GM21576 (cell line): ENCODE measurements around the gene PTPN4.
A peak's percentile ranks its signal among the peaks of the same experiment; 100 is the strongest.

ENCODE experiments used
- ATAC-seq: cut with Tn5 transposase; IDR thresholded peaks from one replicate; pipeline ENCODE4 v1.9.1; 2021; ENCODE audit warnings: mild to moderate bottlenecking, moderate library complexity; ENCODE audit not compliant: unreplicated experiment

Gene PTPN4

GRCh38 chr2:119852214-119852613, 92.5 kb downstream of the PTPN4 start:
- no peak for ATAC-seq

DNA sequence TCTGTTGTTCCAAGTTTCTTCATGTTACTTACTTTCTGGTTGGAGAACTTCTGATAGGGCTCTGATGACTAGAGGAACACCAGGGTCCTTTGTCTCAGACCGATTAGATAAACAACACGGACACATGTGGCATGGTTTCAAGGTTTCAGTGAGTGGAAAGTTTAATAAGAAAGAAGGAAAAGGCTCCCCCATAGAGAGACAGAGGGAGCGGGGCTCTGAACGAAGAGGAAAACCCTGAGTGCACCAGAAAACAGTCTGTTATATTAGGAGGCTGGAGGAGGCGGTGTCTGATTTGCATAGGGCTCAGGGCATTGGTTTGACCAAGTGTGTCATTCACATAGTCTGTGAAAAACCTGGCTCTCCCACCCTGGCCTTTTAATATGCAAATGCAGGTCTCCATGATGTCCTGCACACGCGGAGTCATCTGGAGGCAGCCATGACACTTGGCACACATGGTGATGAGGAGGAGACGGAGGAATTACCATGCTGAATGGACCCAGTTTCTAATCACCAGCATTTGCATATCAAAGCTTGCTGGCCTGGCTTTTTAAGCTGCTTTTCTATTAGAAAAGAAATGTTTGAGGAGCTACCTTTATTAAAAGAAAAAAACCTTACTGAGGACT, 94.2 kb downstream of the PTPN4 start:
- no peak for ATAC-seq

DNA sequence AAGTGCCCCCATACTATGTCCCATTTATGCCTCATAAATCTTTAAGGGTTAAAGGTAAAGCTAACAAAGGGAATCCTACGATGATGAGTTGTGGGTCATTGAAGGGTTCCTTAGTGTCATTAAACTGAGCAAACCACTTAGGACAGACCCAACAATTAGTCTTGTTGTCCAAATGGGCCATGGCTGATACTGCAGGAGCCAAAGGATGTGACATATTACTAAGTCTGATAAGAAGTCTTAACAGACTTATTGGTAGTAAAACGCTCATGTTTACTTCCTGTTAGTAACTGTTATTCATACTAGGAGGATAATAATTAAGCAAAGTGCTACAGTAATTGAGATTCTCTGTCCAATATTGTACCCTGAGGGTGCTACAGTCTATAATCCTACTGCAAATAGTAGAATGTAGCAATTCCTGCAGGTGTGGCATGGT, 96.8 kb downstream of the PTPN4 start:
- ATAC-seq: no peak

- ATAC-seq: no peak
These were observed 98.0 kb downstream of the PTPN4 start for GRCh38 chr2:119857742-119858141.

- no peak for ATAC-seq
These were observed 99.8 kb downstream of the PTPN4 start for GRCh38 chr2:119859528-119859927.

GRCh38 chr2:119860924-119861323, 101.2 kb downstream of the PTPN4 start:
- ATAC-seq: peak; percentile 36

GRCh38 chr2:119862127-119862889, 102.6 kb downstream of the PTPN4 start:
- peak; percentile 83 for ATAC-seq

GRCh38 chr2:119864318-119864717, 104.6 kb downstream of the PTPN4 start:
- peak; percentile 49 for ATAC-seq

DNA sequence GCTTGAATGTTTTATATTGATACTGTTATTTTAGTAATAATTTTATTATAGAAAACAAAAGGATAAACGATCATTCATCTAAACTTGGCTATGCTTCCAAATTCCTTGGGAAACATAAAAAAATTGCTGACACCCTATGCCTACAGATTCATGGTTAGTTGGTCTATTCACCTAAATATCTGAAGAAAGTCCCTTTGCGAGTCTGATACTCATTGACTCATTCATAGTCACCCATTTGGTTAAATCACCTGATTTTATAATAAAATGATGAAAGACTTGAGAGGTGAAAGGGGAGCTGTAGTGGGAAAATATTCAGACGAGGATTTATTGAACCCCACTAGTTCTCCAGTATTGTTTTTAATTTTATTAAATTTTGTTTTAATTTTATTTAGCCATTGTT, 112.0 kb downstream of the PTPN4 start:
- ATAC-seq: no peak

GRCh38 chr2:119873350-119874315, 113.9 kb downstream of the PTPN4 start:
- ATAC-seq: no peak

DNA sequence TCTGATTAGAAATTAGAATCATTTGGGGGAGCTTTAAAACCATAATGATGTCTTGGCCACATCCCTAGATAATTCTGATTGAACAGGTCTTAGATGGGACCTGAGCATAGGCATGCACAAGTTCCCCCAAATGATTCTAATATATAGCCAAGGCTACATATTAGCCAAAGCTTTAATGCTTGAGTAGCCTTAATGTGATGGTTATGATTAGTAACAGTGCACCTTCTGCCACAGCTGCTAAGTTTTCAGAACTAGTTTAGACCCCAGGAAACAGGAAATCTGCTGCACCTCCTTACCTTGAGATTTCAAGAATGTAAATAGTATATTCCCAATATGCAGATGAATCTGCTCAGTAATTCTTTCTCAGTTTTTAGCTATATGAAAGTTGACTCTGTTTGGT, 119.8 kb downstream of the PTPN4 start:
- ATAC-seq: no peak

GRCh38 chr2:119888680-119889079, 129.0 kb downstream of the PTPN4 start:
- ATAC-seq: no peak

GRCh38 chr2:119897736-119898395, 138.1 kb downstream of the PTPN4 start:
- no peak for ATAC-seq

GRCh38 chr2:119901013-119901412, 141.3 kb downstream of the PTPN4 start:
- no peak for ATAC-seq

GRCh38 chr2:119910566-119910965, 150.8 kb downstream of the PTPN4 start:
- ATAC-seq: no peak

DNA sequence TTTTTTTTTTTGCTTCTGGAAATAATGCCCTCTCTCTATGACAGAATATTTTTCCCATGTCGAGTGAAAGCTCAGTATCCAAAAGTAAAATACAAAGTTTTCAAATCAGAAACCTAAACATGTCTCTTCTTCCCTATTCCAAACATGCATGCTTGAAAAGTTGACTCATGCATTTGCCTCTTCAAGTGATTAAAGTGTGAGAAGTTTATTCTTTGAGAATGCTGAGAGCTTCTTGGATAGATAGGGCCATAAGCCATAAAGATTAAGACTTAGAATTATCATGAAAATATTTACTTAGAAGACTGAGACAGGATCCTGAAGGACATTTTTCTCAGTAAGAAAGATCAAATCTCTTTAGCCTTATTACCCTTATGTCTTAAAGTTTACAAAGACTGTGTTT, 154.5 kb downstream of the PTPN4 start:
- ATAC-seq: no peak

DNA sequence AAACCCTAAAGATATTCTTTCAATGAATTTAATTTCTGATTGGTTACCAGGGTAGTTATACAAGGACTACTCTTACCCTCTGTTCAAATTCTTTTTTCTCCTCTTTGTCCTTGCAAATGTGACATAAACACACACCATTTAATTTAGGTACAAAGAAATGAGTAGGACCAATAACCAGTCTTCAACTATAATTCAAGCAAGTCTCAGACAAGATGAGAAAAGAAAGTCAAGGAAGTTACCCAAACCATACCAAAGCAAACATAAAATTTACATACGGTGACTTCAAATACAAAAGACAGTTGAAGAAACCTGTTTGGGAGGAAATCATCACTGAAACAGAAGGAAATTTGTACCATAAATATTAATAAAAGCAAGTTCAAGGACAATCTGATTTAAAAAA, 162.1 kb downstream of the PTPN4 start:
- ATAC-seq: no peak

- ATAC-seq: no peak
These were observed 163.0 kb downstream of the PTPN4 start for GRCh38 chr2:119922699-119923098.

DNA sequence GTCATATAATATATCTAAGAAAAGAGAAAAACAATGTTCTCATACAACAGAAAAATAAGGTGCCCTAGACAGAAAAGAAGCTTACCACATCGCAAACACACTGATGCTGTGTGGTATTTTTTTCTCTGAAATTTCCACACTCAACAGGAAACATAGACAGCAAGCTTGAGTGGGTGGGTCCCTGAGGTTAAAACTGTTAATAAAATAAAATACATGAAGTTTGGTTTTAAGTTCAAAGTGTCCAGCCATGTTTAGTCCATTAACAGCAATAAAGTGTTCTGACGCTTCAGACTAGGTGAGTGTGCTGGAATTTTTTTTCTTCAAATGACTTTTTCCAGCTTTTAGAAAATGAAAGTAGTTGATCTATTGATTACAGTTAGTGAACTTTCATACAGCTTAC, 169.8 kb downstream of the PTPN4 start:
- no peak for ATAC-seq

DNA sequence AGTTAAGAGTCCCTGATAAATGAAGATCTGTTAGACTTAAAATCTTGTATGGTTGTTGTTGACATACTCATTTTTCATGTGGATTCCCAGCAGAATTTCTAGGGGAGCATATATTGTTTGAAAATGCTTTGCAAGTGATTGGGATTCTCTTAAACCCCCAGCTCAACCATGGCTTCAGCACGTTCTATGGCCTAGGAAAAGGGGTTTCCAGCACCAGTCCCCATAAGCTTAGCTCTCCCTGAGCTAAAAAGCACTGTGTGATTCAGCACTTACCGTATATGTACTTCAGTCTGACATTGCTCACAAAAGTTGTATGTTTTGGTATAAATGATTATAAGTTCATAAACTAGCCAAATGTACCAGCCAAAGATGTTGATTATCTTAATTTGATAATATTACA, 173.1 kb downstream of the PTPN4 start:
- no peak for ATAC-seq

GRCh38 chr2:119934319-119934718, 174.6 kb downstream of the PTPN4 start:
- no peak for ATAC-seq
